Progenitor cell of endocrine pancreas (in vitro differentiated cells): ENCODE data around the gene HSPBAP1. TPM values are rescaled to one million over a fixed set of nuclear protein-coding genes. Genes with fewer than 3 reads are reported as not detected.

ENCODE experiments used
- DNase-seq: peaks from one replicate; pipeline ENCODE4 v3.0.0; 2021; ENCODE audit warnings: low spot score; ENCODE audit not compliant: unreplicated experiment
- H3K27ac Mint-ChIP-seq: 2 replicates; pipeline ENCODE4 v1.8.0; 2021; ENCODE audit warnings: mild to moderate bottlenecking, moderate library complexity, mixed read lengths
- H3K27me3 Mint-ChIP-seq: 2 replicates; pipeline ENCODE4 v1.8.0; 2021; ENCODE audit warnings: mixed read lengths
- H3K36me3 Mint-ChIP-seq: 2 replicates; pipeline ENCODE4 v1.8.0; 2022; ENCODE audit warnings: mixed read lengths; ENCODE audit not compliant: insufficient read depth
- H3K4me1 Mint-ChIP-seq: 2 replicates; pipeline ENCODE4 v1.8.0; 2021; ENCODE audit warnings: low read depth, mixed read lengths
- H3K4me3 Mint-ChIP-seq: 2 replicates; pipeline ENCODE4 v1.8.0; 2021; ENCODE audit warnings: low read depth, mild to moderate bottlenecking, moderate library complexity, mixed read lengths
- H3K9me3 Mint-ChIP-seq: 2 replicates; pipeline ENCODE4 v1.8.0; 2021; ENCODE audit warnings: low read depth, mixed read lengths
- CTCF ChIP-seq: fragments of 200-600 bp; sonication (generic); IDR thresholded peaks from one replicate; pipeline ENCODE4 v1.5.0; 2021; ENCODE audit warnings: antibody characterized with exemption, mild to moderate bottlenecking; ENCODE audit not compliant: unreplicated experiment
- total RNA-seq: library from RNA; stranded (reverse); gene quantifications from 2 replicates; pipeline ENCODE4 v1.2.1, GENCODE V29; 2021

Gene HSPBAP1
- total RNA-seq, 1 donor from 2014 or later: 11.9 TPM

DNA sequence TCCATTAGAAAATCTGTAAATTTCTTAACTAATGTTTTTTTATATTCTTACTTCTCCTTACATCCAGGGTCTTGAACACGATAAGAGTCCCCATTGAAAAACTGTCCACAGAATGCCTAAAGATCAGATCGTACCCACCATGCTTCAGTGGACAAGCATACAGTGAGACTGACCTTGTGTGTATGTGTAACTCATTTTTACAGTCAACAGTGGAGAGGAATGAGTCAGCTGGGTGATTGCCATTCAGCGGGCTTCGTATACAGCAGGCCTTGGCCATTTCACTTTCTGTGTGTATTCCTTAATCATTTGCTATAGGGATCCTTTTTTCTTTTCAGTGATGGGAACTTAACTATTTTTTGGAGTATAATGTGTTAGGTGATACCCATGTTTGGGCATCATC, 102.4 kb downstream of the HSPBAP1 start:
- Mint-ChIP-seq H3K27me3 (no peaks in the 10 kb centered on the region), H3K4me3 (no peak overlapping the region), H3K27ac (no peak overlapping the region), H3K9me3 (no peaks in the 10 kb centered on the region), H3K4me1 (peaks cover 2% of the 10 kb centered on the region), H3K36me3 (peaks cover 8% of the 10 kb centered on the region)
- DNase-seq: no peak
- no peak for TF ChIP-seq CTCF

GRCh38 chr3:122690096-122690495, 103.5 kb downstream of the HSPBAP1 start:
- peaks cover 10% of the 10 kb centered on the region for H3K36me3 Mint-ChIP-seq
- no peak overlapping the region for H3K4me3 Mint-ChIP-seq
- no peak for DNase-seq
- no peaks in the 10 kb centered on the region for H3K27me3 Mint-ChIP-seq
- H3K9me3 Mint-ChIP-seq: no peaks in the 10 kb centered on the region
- peaks cover 2% of the 10 kb centered on the region for H3K4me1 Mint-ChIP-seq
- TF ChIP-seq CTCF: no peak
- no peak overlapping the region for H3K27ac Mint-ChIP-seq

Other genes with a start within 250 kb of the HSPBAP1 start
- 11.3 and 11.5 TPM in 2 replicates for gene PARP9, start 229.5 kb downstream of the HSPBAP1 start, total RNA-seq
- 13.0 and 14.5 TPM in 2 replicates for gene DTX3L, start 229.5 kb downstream of the HSPBAP1 start, total RNA-seq
- gene PARP15, start 216.2 kb downstream of the HSPBAP1 start, total RNA-seq: 0.55 TPM in 2 replicates
- gene PARP14, start 113.0 kb downstream of the HSPBAP1 start, total RNA-seq: 20.0 and 21.4 TPM in 2 replicates
- 17.5 and 20.0 TPM in 2 replicates for gene SLC49A4, start 1.2 kb upstream of the HSPBAP1 start, total RNA-seq
- gene SEMA5B, start 233.9 kb upstream of the HSPBAP1 start, total RNA-seq: 4.2 and 5.9 TPM in 2 replicates